ENCODE data around the gene FGFRL1.

FGFRL1 gene

DNA sequence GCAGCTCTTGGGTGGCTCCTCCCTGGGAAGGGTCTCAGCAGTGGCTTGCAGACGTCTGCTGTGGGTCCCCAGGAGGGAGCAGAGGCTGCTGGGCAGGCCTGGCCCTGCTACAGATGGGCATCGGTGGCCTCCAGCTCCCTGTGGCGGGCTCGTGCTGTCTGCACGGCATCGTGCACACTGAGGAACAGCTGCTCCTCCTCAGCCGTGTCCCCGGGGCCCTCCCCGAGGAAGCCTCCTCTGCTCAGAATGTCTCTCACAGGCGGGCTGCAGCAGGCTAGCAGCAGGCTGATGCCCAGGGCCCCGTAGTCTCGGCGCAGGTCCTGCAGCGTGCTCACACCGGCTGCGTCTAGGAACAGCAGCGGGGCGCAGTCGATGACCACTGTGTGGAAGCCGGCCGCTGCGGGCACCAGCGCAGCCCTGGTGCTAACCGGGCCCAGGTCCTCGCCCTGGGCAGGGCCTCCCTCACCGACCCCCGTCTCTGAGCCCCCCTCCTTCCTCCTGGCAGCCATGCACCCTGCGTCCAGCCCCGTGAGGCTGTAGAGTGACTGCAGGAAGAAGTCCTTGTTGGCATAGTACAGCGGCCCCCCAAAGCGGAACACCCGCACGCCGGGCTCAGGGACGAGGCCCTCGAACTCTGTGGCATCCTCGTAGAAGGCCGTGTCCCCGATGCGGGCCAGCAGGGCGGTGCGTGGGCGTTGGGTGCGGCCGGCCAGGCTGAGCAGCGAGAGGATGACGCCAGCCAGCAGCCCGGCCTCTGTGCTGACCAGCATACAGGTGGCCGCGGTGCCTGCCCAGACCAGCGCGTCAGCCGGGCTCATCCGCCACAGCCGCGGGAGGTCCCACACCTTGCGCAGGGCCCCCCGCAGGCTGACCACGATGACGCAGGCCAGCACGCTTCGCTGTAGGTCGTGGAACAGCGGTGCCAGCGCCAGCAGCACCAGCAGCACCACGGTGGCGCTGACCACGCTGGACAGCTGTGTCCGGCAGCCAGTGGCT lies 22.4 kb upstream of the FGFRL1 start:
- H3K9ac ChIP-seq: no peak overlapping the region
- no peak overlapping the region for H3K4me2 ChIP-seq (ENCODE audit: low read length)
- TF ChIP-seq, protein P1, sequence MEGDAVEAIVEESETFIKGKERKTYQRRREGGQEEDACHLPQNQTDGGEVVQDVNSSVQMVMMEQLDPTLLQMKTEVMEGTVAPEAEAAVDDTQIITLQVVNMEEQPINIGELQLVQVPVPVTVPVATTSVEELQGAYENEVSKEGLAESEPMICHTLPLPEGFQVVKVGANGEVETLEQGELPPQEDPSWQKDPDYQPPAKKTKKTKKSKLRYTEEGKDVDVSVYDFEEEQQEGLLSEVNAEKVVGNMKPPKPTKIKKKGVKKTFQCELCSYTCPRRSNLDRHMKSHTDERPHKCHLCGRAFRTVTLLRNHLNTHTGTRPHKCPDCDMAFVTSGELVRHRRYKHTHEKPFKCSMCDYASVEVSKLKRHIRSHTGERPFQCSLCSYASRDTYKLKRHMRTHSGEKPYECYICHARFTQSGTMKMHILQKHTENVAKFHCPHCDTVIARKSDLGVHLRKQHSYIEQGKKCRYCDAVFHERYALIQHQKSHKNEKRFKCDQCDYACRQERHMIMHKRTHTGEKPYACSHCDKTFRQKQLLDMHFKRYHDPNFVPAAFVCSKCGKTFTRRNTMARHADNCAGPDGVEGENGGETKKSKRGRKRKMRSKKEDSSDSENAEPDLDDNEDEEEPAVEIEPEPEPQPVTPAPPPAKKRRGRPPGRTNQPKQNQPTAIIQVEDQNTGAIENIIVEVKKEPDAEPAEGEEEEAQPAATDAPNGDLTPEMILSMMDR (IDR thresholded peaks at IDR 0.05): no peak
- H3K27ac ChIP-seq: no peak overlapping the region
- no peak overlapping the region for H2AFZ ChIP-seq
- no peaks in the 10 kb centered on the region for H3K27me3 ChIP-seq (ENCODE audit: control insufficient read depth, insufficient read depth, low read length)
- no peaks in the 10 kb centered on the region for H3K9me3 ChIP-seq (ENCODE audit: control insufficient read depth, low read length)
- H3K79me2 ChIP-seq: no peaks in the 10 kb centered on the region
- no peaks in the 10 kb centered on the region for H3K36me3 ChIP-seq (ENCODE audit: control insufficient read depth, insufficient read depth, low read length)
- H3K4me1 ChIP-seq: peaks cover 9% of the 10 kb centered on the region
- H3K4me3 ChIP-seq (ENCODE audit: low read depth, low read length): no peak overlapping the region

DNA sequence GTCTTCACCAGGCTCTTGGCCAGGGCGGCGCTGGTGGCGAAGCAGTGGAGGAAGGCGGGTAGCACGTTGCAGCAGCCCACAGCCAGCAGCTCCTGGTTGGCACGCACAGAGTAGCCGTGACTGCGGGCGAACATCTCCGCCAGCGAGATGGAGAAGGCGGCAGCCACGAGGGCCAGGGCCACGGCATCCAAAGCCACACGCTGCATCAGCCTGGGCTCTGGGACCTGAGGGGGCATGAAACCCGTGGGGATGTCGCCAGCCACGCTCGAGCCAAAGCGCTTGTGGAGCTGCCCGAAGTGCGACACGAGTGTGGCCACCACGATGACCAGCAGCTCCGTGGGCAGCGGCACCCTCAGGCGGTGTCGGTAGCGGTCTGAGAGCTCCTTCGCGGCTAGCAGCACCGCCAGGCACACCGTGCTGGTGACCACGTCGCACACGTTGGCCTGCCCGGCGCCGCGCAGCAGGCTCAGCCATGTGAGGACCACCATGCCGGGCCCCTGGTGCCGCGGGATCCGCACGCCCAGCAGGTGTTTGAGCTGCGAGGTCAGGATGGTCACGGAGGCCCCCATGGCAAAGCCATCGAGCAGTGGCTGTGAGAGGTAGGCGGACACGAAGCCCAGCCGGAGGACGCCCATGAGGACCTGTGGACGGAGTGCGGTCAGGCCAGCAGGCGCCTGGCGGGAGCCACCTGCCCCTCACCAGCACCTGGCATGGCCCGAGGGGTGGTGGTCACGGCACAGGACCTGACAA lies 21.5 kb upstream of the FGFRL1 start:
- Histone ChIP-seq H3K36me3 (ENCODE audit: control insufficient read depth, insufficient read depth, low read length) (no peaks in the 10 kb centered on the region), H3K79me2 (no peaks in the 10 kb centered on the region), H3K9me3 (ENCODE audit: control insufficient read depth, low read length) (no peaks in the 10 kb centered on the region), H3K4me2 (ENCODE audit: low read length) (no peak overlapping the region), H2AFZ (no peak overlapping the region), H3K27me3 (ENCODE audit: control insufficient read depth, insufficient read depth, low read length) (no peaks in the 10 kb centered on the region), H3K9ac (no peak overlapping the region), H3K27ac (no peak overlapping the region), H3K4me1 (peaks cover 9% of the 10 kb centered on the region), H3K4me3 (ENCODE audit: low read depth, low read length) (no peak overlapping the region)
- TF ChIP-seq, protein P1 (IDR thresholded peaks at IDR 0.05): no peak

DNA sequence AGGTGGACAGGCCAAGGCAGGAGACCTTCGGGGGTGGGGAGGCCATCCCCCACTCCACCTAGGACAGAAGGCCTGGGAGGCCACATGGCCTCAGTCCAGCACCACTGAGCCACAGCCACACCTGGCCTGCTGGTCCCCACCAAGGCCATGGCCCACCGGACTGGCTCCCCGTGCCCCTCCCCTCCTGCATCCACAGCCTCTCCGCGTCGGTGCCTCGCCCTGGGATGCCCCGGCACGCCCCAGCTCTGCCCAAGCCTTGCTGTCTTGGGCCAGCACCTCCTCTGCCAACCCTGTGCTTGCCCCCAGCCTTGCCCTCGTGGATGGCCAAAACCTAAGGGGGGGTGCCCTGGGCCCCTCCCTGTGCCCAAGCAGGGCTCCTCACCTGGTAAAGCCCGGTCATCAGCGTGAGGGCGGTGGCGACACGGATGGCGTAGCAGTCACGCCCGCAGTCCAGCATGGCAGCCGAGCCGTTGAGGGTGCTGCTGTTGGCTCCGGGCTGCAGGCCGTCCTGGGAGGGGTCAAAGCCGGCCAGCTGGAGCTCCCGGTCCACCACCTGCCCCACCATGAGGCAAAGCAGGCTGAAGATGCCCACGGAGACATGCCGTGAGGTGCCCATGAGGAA lies 20.6 kb upstream of the FGFRL1 start:
- Histone ChIP-seq H3K27ac (no peak overlapping the region), H3K4me1 (peaks cover 9% of the 10 kb centered on the region), H2AFZ (no peak overlapping the region), H3K9me3 (ENCODE audit: control insufficient read depth, low read length) (no peaks in the 10 kb centered on the region), H3K9ac (no peak overlapping the region), H3K27me3 (ENCODE audit: control insufficient read depth, insufficient read depth, low read length) (no peaks in the 10 kb centered on the region), H3K36me3 (ENCODE audit: control insufficient read depth, insufficient read depth, low read length) (no peaks in the 10 kb centered on the region), H3K4me3 (ENCODE audit: low read depth, low read length) (no peak overlapping the region), H3K4me2 (ENCODE audit: low read length) (no peak overlapping the region), H3K79me2 (no peaks in the 10 kb centered on the region)
- TF ChIP-seq, protein P1 (IDR thresholded peaks at IDR 0.05): no peak

DNA sequence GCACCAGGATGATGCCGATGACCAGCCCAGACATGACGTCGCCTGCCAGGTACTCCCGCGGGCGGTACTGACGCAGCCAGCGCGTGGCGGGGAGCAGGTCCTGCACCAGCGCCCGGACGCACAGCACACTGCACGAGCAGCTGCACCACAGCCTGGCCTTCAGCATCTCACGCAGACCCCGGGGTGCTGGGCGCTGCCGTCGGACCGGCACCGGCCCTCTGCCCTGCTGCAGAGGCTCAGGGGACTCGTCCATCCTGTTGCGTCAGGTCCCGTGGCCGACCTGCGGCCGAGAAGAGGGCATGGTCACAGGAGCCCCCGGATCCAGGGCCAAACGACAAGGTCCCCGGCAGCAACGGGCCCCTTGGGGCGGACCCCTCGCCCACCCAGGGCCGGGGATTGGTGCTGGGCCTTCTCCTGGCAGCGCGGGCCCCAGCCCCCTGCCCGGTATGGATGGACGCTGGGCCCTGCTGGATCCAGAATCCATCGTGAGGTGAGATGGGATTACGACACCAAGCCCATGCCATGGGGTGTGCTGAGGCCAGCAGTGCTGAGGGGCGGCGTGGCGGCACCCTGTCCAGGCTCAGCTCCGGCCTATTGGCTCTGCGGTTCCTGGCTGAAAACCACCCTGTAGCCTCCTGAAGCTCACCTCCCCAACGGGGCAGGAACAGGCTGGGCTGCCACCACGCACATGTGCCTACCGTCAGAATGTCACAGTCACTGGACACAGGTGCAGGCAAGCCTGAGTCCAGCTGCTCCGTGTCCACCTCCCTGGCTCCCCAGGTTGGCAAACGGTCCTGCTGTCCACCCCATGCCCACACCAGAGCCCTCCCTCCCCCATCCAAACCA lies 19.8 kb upstream of the FGFRL1 start:
- H3K4me3 ChIP-seq (ENCODE audit: low read depth, low read length): no peak overlapping the region

More for the DNA sequence above, 19.8 kb upstream of the FGFRL1 start:
- no peaks in the 10 kb centered on the region for H3K27me3 ChIP-seq (ENCODE audit: control insufficient read depth, insufficient read depth, low read length)
- H3K36me3 ChIP-seq (ENCODE audit: control insufficient read depth, insufficient read depth, low read length): no peaks in the 10 kb centered on the region
- no peak overlapping the region for H3K9ac ChIP-seq
- H3K27ac ChIP-seq: no peak overlapping the region
- peak overlapping the region; percentile 78 for H3K4me2 ChIP-seq (ENCODE audit: low read length)
- H3K79me2 ChIP-seq: no peaks in the 10 kb centered on the region
- H2AFZ ChIP-seq: no peak overlapping the region
- H3K4me1 ChIP-seq: peaks cover 9% of the 10 kb centered on the region
- no peaks in the 10 kb centered on the region for H3K9me3 ChIP-seq (ENCODE audit: control insufficient read depth, low read length)
- TF ChIP-seq, protein P1 (IDR thresholded peaks at IDR 0.05): no peak

Data from parathyroid adenoma (tissue), 2 donors.